Stimulated activated CD4-positive, alpha-beta T cell treated with anti-CD3 and anti-CD28 coated beads, Interleukin-4, amount 100 ng/mL, for 24 hours (primary cell): Measurements from ENCODE around the gene PYGL.
"Not testable (repeated sequence)": the region's sequence is repeated elsewhere in the genome, so short reads cannot be mapped to it uniquely, and the experiment has no call there.

Source experiments
- DNase-seq: peaks from one replicate; pipeline ENCODE4 v3.0.0-alpha.2; 2020

Gene PYGL

GRCh38 chr14:50924843-50925242, 19.4 kb downstream of the PYGL start:
- DNase-seq: no peak

- DNase-seq: no peak
Observed at GRCh38 chr14:50924236-50924635, 20.0 kb downstream of the PYGL start.

- DNase-seq: no peak
Observed at GRCh38 chr14:50922803-50923202, 21.5 kb downstream of the PYGL start.

- DNase-seq: no peak
Observed at GRCh38 chr14:50920482-50921230, 23.6 kb downstream of the PYGL start.

GRCh38 chr14:50919524-50919923, 24.8 kb downstream of the PYGL start:
- DNase-seq: not testable (repeated sequence)

GRCh38 chr14:50917449-50917848, 26.8 kb downstream of the PYGL start:
- DNase-seq: no peak

GRCh38 chr14:50910495-50911420, 33.5 kb downstream of the PYGL start:
- DNase-seq: no peak

GRCh38 chr14:50906326-50907065, 37.8 kb downstream of the PYGL start:
- no peak for DNase-seq

- no peak for DNase-seq
Observed at GRCh38 chr14:50904719-50905118, 39.6 kb downstream of the PYGL start.

GRCh38 chr14:50901361-50901760, 42.9 kb downstream of the PYGL start:
- DNase-seq: no peak

GRCh38 chr14:50897658-50898175, 46.6 kb downstream of the PYGL start:
- no peak for DNase-seq

- not testable (repeated sequence) for DNase-seq
Observed at GRCh38 chr14:50897005-50897404, 47.3 kb downstream of the PYGL start.

- not testable (repeated sequence) for DNase-seq
Observed at GRCh38 chr14:50896421-50896820, 47.9 kb downstream of the PYGL start.

- DNase-seq: no peak
Observed at GRCh38 chr14:50892255-50892654, 52.0 kb downstream of the PYGL start.

- DNase-seq: no peak
Observed at GRCh38 chr14:50887476-50887875, 56.8 kb downstream of the PYGL start.

- no peak for DNase-seq
Observed at GRCh38 chr14:50883827-50884197, 60.5 kb downstream of the PYGL start.

GRCh38 chr14:50882932-50883826, 61.1 kb downstream of the PYGL start:
- DNase-seq: no peak

- DNase-seq: peak; percentile 72
Observed at GRCh38 chr14:50875359-50876070, 68.8 kb downstream of the PYGL start.

- DNase-seq: no peak
Observed at GRCh38 chr14:50874757-50875156, 69.5 kb downstream of the PYGL start.

GRCh38 chr14:50871914-50872732, 72.2 kb downstream of the PYGL start, which contains the start of gene ABHD12B:
Gene ABHD12B, plus strand, starts transcription at chr14:50872053. Its CDS starts 122 bp downstream, at chr14:50872175.
- no peak for DNase-seq
